Epidermal melanocyte (primary cell): ENCODE measurements around the gene PADI2.

Experiments
- DNase-seq: peaks from one replicate; pipeline ENCODE4 v3.0.0; 2011; ENCODE audit warnings: low spot score; ENCODE audit not compliant: insufficient read length

PADI2 gene

GRCh38 chr1:17024721-17025120, 94.5 kb downstream of the PADI2 start:
- DNase-seq, result no peak

GRCh38 chr1:17023573-17023972, 95.7 kb downstream of the PADI2 start:
- DNase-seq, result no peak

- DNase-seq, result no peak
These were observed 96.1 kb downstream of the PADI2 start for GRCh38 chr1:17023102-17023501.

- DNase-seq, result no peak
These were observed 97.4 kb downstream of the PADI2 start for GRCh38 chr1:17021896-17022295.

GRCh38 chr1:17020502-17020901, 98.7 kb downstream of the PADI2 start:
- DNase-seq, result no peak

GRCh38 chr1:17018849-17019248, 100.4 kb downstream of the PADI2 start:
- no peak for DNase-seq

- no peak for DNase-seq
These were observed 101.8 kb downstream of the PADI2 start for GRCh38 chr1:17017435-17017834.
